Heart right ventricle (tissue), 16 donors: ENCODE data around the gene AHNAK. TPM values are rescaled to one million over a fixed set of nuclear protein-coding genes. Genes with fewer than 3 reads are reported as not detected.

Experiments used
- ATAC-seq, 8 donors: fragments of 200-7000 bp; cut with Tn5 transposase; one replicate each; pipeline ENCODE4 v1.9.1; 2020; ENCODE audit warnings: mild to moderate bottlenecking in 8 of 8, moderate library complexity in 8 of 8, moderate number of reproducible peaks in 1 of 8
- DNase-seq, 2 donors: peaks; one replicate each; pipeline ENCODE4 v3.0.0-alpha.2; 2020
- H3K27ac ChIP-seq, 10 donors: fragments of 200-600 bp; sonication (generic) in 2 of 10; one replicate each; pipeline versions ENCODE4 v1.5.0 to v1.8.0; 2020 to 2022; ENCODE audit warnings: mild to moderate bottlenecking in 3 of 10
- H3K27me3 ChIP-seq, 7 donors: fragments of 200-600 bp; one replicate each; pipeline ENCODE4 v1.8.0; 2021 to 2022; ENCODE audit warnings: mild to moderate bottlenecking in 2 of 7
- H3K36me3 ChIP-seq, 9 donors: fragments of 200-600 bp; sonication (generic) in 1 of 9; one replicate each; pipeline versions ENCODE4 v1.5.0 to v1.8.0; 2020 to 2022; ENCODE audit warnings: mild to moderate bottlenecking in 2 of 9
- H3K4me1 ChIP-seq, 9 donors: fragments of 200-600 bp; sonication (generic) in 1 of 9; one replicate each; pipeline versions ENCODE4 v1.5.0 to v1.8.0; 2020 to 2022; ENCODE audit warnings: mild to moderate bottlenecking in 4 of 9
- H3K4me3 ChIP-seq, 10 donors: fragments of 200-600 bp; sonication (generic) in 2 of 10; one replicate each; pipeline versions ENCODE4 v1.5.0 to v1.8.0; 2020 to 2022; ENCODE audit warnings: mild to moderate bottlenecking in 7 of 10, moderate library complexity in 2 of 10
- H3K9me3 ChIP-seq, 11 donors: fragments of 200-600 bp in 10 of 11; sonication (generic) in 2 of 11; one replicate each; pipeline versions ENCODE4 v1.5.0 to v1.8.0; 2013 to 2022; ENCODE audit warnings: mild to moderate bottlenecking in 2 of 11, control low read depth in 1 of 11, moderate library complexity in 1 of 11
- WGBS, 2 donors: extraction: QIAGEN DNeasy Blood & Tissue Kit; methylation state at CpG; one replicate each; pipeline ENCODE4 v1.1.7; 2013; ENCODE audit warnings: inconsistent platforms in 1 of 2; 5-methylcytosine and 5-hydroxymethylcytosine counted together
- intact Hi-C, 10 donors: fragments of 100-400 bp; cut with DNase I; formaldehyde crosslinking; loops; one replicate each; pipeline versions ENCODE4 v1.11.1 to v1.14.2; 2022
- polyA plus RNA-seq, 2 donors: library from polyadenylated mRNA; stranded (reverse); fragments of 200-250 nt; gene quantifications; one replicate each; pipeline ENCODE4 v1.2.3, GENCODE V29; 2013
- total RNA-seq, 10 donors: library from RNA; stranded (reverse); fragmentation: NEBNext Ultra II Directional in 3 of 10; extraction: Animal tissue kit (Norgen Biotek cat#: 25700) in 3 of 10; gene quantifications; one replicate each; pipeline versions ENCODE4 v1.2.1 to v1.2.4, GENCODE V29; 2021 to 2023
- TF ChIP-seq, protein P1 (sequence below), 9 donors: fragments of 200-600 bp; sonication (generic) in 2 of 9; IDR thresholded peaks; one replicate each; pipeline versions ENCODE4 v1.5.0 to v1.8.0; 2021 to 2022; ENCODE audit warnings: antibody characterized with exemption in 9 of 9, mild to moderate bottlenecking in 5 of 9, moderate library complexity in 1 of 9
- donor health status: Arrhythmogenic right ventricular cardiomyopathy.
- donor health status: ischemic (EF 13 %, LVEDD 7.1; RV severe dilation, severe dysfunction).
- donor health status: healthy with polysubstance abuse.
- donor health status: DM: no; HTN: yes; CAD: no.
- donor health status: DM: no; HTN: no; CAD: no.
- donor health status: ischemic (EF 25% LVEDD 6.9; RV normal size, moderate dysfunction).
- donor health status: ischemic (EF 25% LVEDD 5.7; RV mildly dilated, moderate dysfunction).
- donor health status: healthy.
- donor health status: DM: yes; HTN: yes; CAD: no.
- donor health status: Ischemic cardiomyopathy.
- donor health status: ischemic (EF 35%, LVEDD 5.7; RV mildly dilated, moderate dysfunction).
- donor health status: nonischemic (EF 11% LVEDD 7.7; RV severe dilation, severe dysfunction).
- donor health status: DM: yes; HTN: yes; CAD: no.
- donor health status: PGD.
- donor health status: ischemic (EF 29% LVEDD 5.4; RV normal size, mild dysfunction).
- donor health status: nonischemic (EF 23%, LVEDD 6.1; RV moderate dilation, normal function).

The AHNAK gene
- total and polyA plus RNA-seq, 12 donors = 101 to 447 (median 366) TPM

DNA sequence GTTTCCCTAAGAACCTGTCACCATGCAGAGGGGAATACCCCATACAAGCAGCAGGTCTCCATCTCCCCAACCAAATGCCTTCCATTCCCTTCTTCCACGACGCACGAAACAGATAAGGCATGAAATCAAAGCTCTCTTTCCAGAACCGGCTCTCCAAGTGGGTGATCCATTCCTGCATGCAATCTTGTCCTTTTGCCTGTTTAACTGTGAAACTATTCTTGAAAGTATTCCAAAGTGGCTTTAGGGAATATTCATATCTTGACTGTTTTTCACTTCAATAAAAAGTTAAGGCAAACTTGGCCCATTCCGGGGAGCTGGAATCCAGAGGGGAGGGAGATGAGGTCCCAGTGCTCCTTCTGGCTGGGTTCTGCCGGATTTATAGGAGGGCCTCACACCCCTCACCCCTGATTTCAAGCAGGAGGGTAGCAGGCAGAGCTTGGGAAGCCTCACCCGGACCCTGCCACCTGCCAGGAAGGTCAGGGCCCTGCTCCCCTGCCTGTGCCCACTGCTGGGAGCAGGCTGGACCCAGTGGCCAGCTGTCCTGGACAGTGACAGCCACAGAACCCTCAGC lies 66.9 kb downstream of the AHNAK start:
- TF ChIP-seq, protein P1, sequence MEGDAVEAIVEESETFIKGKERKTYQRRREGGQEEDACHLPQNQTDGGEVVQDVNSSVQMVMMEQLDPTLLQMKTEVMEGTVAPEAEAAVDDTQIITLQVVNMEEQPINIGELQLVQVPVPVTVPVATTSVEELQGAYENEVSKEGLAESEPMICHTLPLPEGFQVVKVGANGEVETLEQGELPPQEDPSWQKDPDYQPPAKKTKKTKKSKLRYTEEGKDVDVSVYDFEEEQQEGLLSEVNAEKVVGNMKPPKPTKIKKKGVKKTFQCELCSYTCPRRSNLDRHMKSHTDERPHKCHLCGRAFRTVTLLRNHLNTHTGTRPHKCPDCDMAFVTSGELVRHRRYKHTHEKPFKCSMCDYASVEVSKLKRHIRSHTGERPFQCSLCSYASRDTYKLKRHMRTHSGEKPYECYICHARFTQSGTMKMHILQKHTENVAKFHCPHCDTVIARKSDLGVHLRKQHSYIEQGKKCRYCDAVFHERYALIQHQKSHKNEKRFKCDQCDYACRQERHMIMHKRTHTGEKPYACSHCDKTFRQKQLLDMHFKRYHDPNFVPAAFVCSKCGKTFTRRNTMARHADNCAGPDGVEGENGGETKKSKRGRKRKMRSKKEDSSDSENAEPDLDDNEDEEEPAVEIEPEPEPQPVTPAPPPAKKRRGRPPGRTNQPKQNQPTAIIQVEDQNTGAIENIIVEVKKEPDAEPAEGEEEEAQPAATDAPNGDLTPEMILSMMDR (IDR thresholded peaks at IDR 0.05) = no peak
- Histone ChIP-seq H3K9me3 (no peaks in the 10 kb centered on the region), H3K27ac (no peak overlapping the region), H3K27me3 (no peaks in the 10 kb centered on the region), H3K36me3 (no peaks in the 10 kb centered on the region), H3K4me3 (no peak overlapping the region), H3K4me1 (peaks cover 0 to 17% (median 10%) of the 10 kb centered on the region in 9 donors)
- 58 to 66% methylated on average over 7 of the region's 7 CpGs for WGBS, 2 donors
- DNase-seq (no peak), ATAC-seq (peak in 2 of 8 donors; percentile 37 to 39)
- intact Hi-C loops = no loop called here

DNA sequence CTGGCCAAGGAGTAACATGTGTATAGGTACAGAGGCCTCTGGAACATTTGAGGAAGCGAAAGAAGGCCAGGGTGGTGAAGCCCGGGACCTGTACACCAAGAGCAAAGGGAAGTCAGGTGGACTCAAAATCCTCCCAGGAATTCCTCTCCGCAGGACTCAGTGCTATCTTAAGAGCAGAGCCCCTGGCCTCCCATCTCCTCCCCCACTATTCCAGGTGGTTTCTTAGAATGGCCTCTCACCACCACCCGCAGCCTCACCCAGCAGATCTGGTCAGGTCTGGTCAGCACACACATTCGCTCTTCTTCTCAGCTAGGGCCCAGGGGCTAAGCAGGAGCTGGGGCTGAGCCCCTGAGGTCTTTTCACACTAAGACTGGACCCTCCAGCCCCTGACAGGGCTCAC lies 68.7 kb downstream of the AHNAK start:
- H3K27ac ChIP-seq = no peak overlapping the region
- 81 to 95% methylated on average over 5 of the region's 5 CpGs for WGBS, 2 donors
- no peaks in the 10 kb centered on the region for H3K9me3 ChIP-seq
- no peak overlapping the region for H3K4me3 ChIP-seq
- H3K27me3 ChIP-seq = no peaks in the 10 kb centered on the region
- no peaks in the 10 kb centered on the region for H3K36me3 ChIP-seq
- TF ChIP-seq, protein P1 (IDR thresholded peaks at IDR 0.05) = no peak
- no peak for ATAC-seq
- H3K4me1 ChIP-seq = peaks cover 0 to 17% (median 10%) of the 10 kb centered on the region in 9 donors
- no peak for DNase-seq
- intact Hi-C loops = no loop called here

DNA sequence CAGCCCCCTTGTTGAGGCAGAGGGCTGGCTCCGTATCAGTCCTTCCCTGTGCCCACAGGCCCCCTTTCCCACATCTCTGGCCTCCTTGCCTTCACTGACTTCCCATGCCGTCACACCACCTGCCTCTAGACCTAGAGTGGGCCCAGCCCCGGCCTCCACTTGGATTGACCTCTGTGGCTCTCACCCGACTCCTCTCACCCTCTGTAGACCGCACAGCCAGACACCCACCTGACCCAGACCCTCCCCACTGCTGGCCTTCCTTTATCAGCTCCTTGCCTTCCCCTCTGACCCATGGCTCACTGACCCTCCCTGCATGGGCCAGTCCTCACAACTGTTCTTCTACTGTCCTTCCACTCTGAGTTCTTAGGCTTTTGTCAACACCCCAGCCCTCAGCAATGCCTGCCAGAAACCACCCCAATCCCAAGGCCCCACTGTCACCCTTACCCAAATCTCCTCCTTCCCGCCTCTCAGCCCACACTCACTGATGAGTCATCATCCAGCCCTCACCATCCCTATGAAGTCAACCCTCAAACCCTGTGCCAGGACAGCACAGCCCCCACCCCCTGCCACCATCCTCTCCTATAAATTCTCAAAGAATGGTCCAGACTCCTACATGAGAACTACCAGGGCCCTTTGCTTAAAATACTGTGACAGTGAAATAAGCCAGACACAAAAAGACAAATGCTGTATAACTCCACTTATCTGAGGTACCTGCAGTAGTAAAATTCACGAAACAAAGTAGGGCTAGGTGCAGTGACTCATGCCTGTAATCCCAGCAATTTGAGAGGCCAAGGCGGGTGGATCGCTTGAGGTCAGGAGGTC lies 74.3 kb downstream of the AHNAK start:
- Histone ChIP-seq H3K36me3 (no peaks in the 10 kb centered on the region), H3K4me1 (peaks cover 0 to 9% (median 0%) of the 10 kb centered on the region in 9 donors), H3K4me3 (no peak overlapping the region), H3K27me3 (no peaks in the 10 kb centered on the region), H3K27ac (no peak overlapping the region), H3K9me3 (no peaks in the 10 kb centered on the region)
- WGBS, 2 donors = 72 to 76% methylated on average over 9 of the region's 9 CpGs
- TF ChIP-seq, protein P1 (IDR thresholded peaks at IDR 0.05) = no peak
- DNase-seq = no peak
- peak in 7 of 8 donors; percentile 22 to 71 (median 56) for ATAC-seq
- intact Hi-C loops = no loop called here

DNA sequence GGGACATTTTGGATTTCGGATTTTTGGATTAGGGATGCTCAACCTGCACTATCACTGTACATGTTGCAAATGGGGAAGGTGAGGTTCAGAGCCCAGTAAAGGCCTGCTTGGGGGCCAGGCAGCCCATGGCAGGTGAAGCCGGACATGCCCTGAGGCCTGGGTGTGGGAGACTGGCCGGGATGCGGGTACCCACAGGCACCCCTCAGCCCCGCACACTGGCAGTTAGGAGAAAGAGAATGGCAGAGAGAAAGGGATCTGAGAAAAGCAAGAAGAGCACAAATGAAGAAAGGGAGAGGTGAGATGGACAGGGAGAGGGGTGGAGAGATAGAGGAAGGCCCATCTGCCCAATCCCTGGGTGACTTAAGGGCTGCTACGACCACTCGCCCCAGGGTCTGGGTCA lies 75.0 kb downstream of the AHNAK start:
- WGBS, 2 donors = 97 to 99% methylated on average over 7 of the region's 7 CpGs
- no peak for ATAC-seq
- Histone ChIP-seq H3K36me3 (no peaks in the 10 kb centered on the region), H3K4me3 (no peak overlapping the region), H3K27ac (no peak overlapping the region), H3K4me1 (peaks cover 0 to 9% (median 0%) of the 10 kb centered on the region in 9 donors), H3K27me3 (no peaks in the 10 kb centered on the region), H3K9me3 (no peaks in the 10 kb centered on the region)
- TF ChIP-seq, protein P1 (IDR thresholded peaks at IDR 0.05) = no peak
- DNase-seq = no peak
- intact Hi-C loops = no loop called here
